ENCODE results near the gene MFNG.

Gene MFNG

GRCh38 chr22:37479196-37479595 is 7.0 kb downstream of the MFNG start:
- Histone ChIP-seq H4K20me1 (ENCODE audit: control insufficient read depth, insufficient read depth, low read depth, low read length) (peaks cover 11% of the 10 kb centered on the region; the same call in 1 of the 2 replicates), H3K79me2 (ENCODE audit: control insufficient read depth, low read length) (peaks cover 90% of the 10 kb centered on the region), H3K27me3 (ENCODE audit: control insufficient read depth, low read length) (no peaks in the 10 kb centered on the region), H3K9me3 (ENCODE audit: control insufficient read depth, insufficient read depth, low read length) (no peaks in the 10 kb centered on the region), H3K4me1 (ENCODE audit: control insufficient read depth, low read length) (peaks cover 96% of the 10 kb centered on the region), H3K4me2 (ENCODE audit: low read length) (peak overlapping the region; percentile 100), H3K36me3 (ENCODE audit: control insufficient read depth, low read length) (peaks cover 96% of the 10 kb centered on the region), H3K9me2 (replicated peaks; ENCODE audit: control insufficient read depth, low read length) (no peaks in the 10 kb centered on the region), H3K27ac (ENCODE audit: low read depth, low read length) (peak overlapping the region; percentile 94), H3K4me3 (ENCODE audit: low read length) (peak overlapping the region; percentile 96), H3F3A (ENCODE audit: control insufficient read depth, insufficient read depth) (peaks cover 32% of the 10 kb centered on the region)
- TF ChIP-seq CTCF (IDR thresholded peaks at IDR 0.05; ENCODE audit: low read depth, low read length, poor library complexity, severe bottlenecking) (no peak), EZH2phosphoT487 (IDR thresholded peaks at IDR 0.05; ENCODE audit: borderline replicate concordance, low read length) (no peak)

GRCh38 chr22:37476389-37477329 is 9.5 kb downstream of the MFNG start:
- Histone ChIP-seq H3K9me3 (ENCODE audit: control insufficient read depth, insufficient read depth, low read length) (no peaks in the 10 kb centered on the region), H4K20me1 (ENCODE audit: control insufficient read depth, insufficient read depth, low read depth, low read length) (0 out of 2 replicates have a peak, but pooled peaks cover 3% of the 10 kb centered on the region), H3K4me2 (ENCODE audit: low read length) (peak overlapping the region; percentile 100), H3K36me3 (ENCODE audit: control insufficient read depth, low read length) (peaks cover 96% of the 10 kb centered on the region), H3K4me3 (ENCODE audit: low read length) (peak overlapping the region; percentile 61), H3K4me1 (ENCODE audit: control insufficient read depth, low read length) (peaks cover 100% of the 10 kb centered on the region), H3K79me2 (ENCODE audit: control insufficient read depth, low read length) (peaks cover 80% of the 10 kb centered on the region), H3K27ac (ENCODE audit: low read depth, low read length) (peak overlapping the region; percentile 94), H3F3A (ENCODE audit: control insufficient read depth, insufficient read depth) (peaks cover 32% of the 10 kb centered on the region), H3K9me2 (replicated peaks; ENCODE audit: control insufficient read depth, low read length) (no peaks in the 10 kb centered on the region), H3K27me3 (ENCODE audit: control insufficient read depth, low read length) (no peaks in the 10 kb centered on the region)
- TF ChIP-seq CTCF (IDR thresholded peaks at IDR 0.05; ENCODE audit: low read depth, low read length, poor library complexity, severe bottlenecking) (peak; percentile 56), EZH2phosphoT487 (IDR thresholded peaks at IDR 0.05; ENCODE audit: borderline replicate concordance, low read length) (no peak)

- H3K4me1 ChIP-seq (ENCODE audit: control insufficient read depth, low read length) = peaks cover 87% of the 10 kb centered on the region
- H3F3A ChIP-seq (ENCODE audit: control insufficient read depth, insufficient read depth) = peaks cover 27% of the 10 kb centered on the region
- H3K27me3 ChIP-seq (ENCODE audit: control insufficient read depth, low read length) = no peaks in the 10 kb centered on the region
- no peaks in the 10 kb centered on the region for H3K9me3 ChIP-seq (ENCODE audit: control insufficient read depth, insufficient read depth, low read length)
- H3K79me2 ChIP-seq (ENCODE audit: control insufficient read depth, low read length) = peaks cover 64% of the 10 kb centered on the region
- TF ChIP-seq EZH2phosphoT487 (IDR thresholded peaks at IDR 0.05; ENCODE audit: borderline replicate concordance, low read length) (no peak), CTCF (IDR thresholded peaks at IDR 0.05; ENCODE audit: low read depth, low read length, poor library complexity, severe bottlenecking) (no peak)
- H3K9me2 ChIP-seq (replicated peaks; ENCODE audit: control insufficient read depth, low read length) = no peaks in the 10 kb centered on the region
- no peak overlapping the region for H3K4me3 ChIP-seq (ENCODE audit: low read length)
- H3K36me3 ChIP-seq (ENCODE audit: control insufficient read depth, low read length) = peaks cover 95% of the 10 kb centered on the region
- H3K4me2 ChIP-seq (ENCODE audit: low read length) = no peak overlapping the region; the same call in 1 of the 2 replicates
- peak overlapping the region; percentile 94 for H3K27ac ChIP-seq (ENCODE audit: low read depth, low read length)
- H4K20me1 ChIP-seq (ENCODE audit: control insufficient read depth, insufficient read depth, low read depth, low read length) = peaks cover 6% of the 10 kb centered on the region; the same call in 1 of the 2 replicates
These were observed 11.6 kb downstream of the MFNG start for GRCh38 chr22:37474447-37475090.

Data from DOHH2 (cell line).